GM12892 (cell line): Measurements from ENCODE around the gene DUSP3.

Experiments used
- POLR2A ChIP-seq: IDR thresholded peaks from 2 replicates; pipeline ENCODE4 v1.6.1; 2011; ENCODE audit warnings: low read depth, low read length, control low read depth
- POLR2AphosphoS5 ChIP-seq: IDR thresholded peaks from 2 replicates; pipeline ENCODE4 v1.6.1; 2011; ENCODE audit warnings: low read depth, low read length, control low read depth
- TAF1 ChIP-seq: IDR thresholded peaks from 2 replicates; pipeline ENCODE4 v1.6.1; 2011; ENCODE audit warnings: low read depth, mild to moderate bottlenecking, control low read depth, low read length, borderline replicate concordance

DNA sequence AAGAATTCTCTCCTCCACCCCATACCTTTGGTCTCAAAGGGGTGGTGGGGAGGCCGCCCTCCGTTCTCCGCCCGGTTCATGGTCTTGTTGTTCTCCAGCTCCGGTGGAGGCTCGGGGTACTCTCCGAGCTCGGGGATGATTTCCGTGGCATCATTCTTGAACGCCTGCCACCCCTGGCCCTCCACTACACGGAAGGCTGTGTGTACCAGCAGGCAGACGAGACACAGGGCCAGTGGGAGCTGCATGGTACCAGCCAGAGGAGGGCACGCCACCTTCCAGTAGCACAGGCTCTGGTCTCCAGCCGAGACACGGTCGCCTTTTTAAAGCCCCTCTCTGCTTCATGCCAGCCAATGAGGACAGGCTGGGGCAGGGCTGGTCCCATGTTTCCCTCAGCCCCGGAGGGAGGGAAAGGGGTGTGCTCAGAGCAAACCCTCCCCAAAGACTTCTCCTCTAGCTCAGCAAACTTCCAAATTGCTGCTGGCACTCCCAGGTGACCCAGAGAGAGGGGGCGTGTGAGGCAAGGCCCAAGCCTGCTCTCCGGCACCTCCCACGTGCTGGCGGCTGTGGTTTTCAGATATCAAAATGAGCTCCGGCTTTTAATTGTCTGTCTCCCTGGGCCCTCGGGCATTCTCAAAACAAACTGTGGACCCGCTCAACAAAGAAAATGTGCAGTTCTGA is 20.1 kb downstream of the DUSP3 start, which contains the start of gene SOST:
- no peak for TF ChIP-seq TAF1
- TF ChIP-seq POLR2A, result no peak
- TF ChIP-seq POLR2AphosphoS5, result no peak
